ENCODE results near the gene RNF166. TPM values are rescaled to one million over a fixed set of nuclear protein-coding genes. Genes with fewer than 3 reads are reported as not detected.
A peak's percentile ranks its signal among the peaks of the same experiment; 100 is the strongest.

Gene RNF166
- polyA plus RNA-seq, 1 donor, result 14.6 TPM

DNA sequence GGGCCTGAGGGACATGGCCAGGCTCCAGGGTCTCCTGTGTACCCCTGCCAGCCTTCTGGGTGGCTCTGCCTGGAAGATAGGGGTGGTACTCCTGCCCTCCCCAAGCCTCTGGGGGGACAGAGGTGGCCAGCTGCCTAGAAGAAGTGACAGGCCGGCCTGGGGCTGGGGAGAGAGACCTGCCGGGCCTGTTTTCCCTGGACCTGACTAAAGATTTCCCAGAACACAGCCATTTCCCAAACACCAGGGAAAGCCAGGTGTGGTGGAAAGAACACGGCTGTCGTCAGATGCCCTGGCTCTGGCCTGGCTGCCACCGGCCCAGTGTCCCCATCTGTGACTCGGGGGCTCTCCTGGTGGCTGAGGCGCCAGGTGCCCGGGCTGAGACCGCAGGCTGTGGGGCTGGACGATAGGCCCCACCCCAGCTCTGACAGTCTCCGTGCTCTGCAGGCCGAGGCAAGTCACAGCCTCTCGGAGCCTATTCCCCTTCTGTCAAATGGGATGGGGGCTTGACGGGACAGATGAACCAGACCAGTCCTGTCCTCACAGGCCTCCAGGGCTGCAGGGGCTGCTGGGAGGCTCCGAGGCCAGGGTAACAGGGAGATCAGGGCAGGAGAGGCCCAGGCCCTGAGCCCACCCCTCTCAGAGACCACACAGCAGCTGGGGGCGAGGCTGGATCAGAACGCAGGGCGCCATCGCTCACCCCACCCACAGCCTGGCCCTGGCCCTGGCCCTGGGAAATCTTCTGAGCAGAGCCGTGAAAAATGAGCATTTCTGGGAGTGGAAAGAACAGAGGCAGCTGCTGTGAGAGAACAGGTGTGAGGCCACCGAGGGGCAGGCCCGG, 33.1 kb upstream of the RNF166 start:
- no peak for DNase-seq

GRCh38 chr16:88738151-88739084, 32.2 kb upstream of the RNF166 start:
- DNase-seq, result no peak

DNA sequence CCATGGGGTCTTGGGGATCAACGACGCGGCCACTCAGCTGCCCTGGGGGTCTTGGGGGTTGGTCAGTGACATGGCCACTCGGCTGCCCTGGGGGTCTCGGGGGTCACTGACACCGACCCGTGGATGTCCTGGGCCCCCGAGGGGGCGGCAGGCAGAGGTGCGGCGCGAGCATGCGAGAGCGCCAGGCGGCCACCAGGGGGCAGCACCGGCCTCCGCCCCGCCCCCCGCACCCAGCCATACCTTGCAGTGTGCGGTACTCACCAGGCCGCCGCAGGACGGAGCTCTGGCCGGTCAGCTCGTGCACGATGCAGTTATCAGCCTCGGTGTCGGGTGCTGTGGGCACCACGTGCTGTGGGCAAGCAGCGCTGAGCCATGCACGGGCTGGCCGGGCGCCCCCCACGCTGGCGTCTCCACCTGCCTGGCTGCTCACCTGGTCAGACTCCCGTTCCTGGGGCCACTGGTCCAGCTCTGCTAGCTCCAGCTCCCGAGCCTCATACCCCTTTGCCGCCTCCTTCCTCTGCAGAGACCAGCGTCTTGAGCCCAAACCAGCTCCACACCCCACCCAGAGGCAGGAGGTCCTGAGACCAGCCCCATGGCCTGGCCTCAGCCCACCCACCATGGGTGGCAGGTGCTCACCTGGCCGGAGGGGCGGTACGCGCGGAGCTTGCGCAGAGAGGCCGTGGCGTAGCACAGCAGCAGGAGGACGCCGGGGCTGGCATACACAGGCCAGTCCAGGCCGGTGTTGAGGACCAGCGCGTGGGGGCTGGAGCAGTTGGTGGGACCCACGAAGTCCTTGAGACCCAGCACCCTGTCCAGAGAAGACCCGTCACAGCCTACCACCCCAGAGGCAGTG, 31.3 kb upstream of the RNF166 start:
- DNase-seq, result peak; percentile 46

- no peak for DNase-seq
Measured at GRCh38 chr16:88736496-88736895, 30.3 kb upstream of the RNF166 start.

DNA sequence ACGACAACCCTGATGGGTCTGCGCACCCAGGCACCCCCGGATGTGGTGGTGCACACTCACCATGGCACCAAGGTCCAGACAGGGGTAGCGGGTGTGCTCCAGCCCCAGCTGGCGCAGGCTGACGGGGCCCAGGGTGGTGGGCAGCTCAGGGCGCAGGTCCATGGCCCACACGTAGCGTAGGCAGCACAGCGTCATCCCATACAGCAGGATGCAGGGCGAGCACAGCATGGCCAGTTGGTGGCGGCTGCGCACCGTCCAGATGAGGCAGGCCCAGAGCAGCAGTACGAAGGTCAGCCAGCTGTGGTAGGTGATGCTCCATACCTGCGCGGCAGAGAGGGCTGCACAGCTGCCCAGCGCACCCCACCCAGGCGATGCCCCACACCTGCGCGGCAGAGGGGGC, 29.9 kb upstream of the RNF166 start:
- DNase-seq, result no peak

DNA sequence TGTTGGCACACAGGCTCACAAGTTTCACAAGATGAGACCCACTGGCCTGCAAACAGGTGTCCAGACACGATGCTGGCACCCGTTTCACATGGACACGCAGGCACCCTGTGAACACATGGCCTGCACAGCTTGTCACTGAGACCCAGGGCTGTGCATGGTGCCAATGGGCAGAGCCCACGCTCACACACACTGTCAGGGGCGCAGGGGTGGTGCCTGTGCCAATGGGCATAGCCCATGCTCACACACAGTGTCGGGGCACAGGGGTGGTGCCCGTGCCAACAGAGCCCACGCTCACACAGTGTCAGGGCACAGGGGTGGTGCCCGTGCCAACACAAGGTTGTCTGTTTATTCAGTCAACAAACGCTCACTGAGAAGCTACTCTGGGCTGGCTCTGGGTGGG, 29.4 kb upstream of the RNF166 start:
- DNase-seq, result no peak

- DNase-seq, result no peak
Measured at GRCh38 chr16:88735121-88735520, 28.9 kb upstream of the RNF166 start.

DNA sequence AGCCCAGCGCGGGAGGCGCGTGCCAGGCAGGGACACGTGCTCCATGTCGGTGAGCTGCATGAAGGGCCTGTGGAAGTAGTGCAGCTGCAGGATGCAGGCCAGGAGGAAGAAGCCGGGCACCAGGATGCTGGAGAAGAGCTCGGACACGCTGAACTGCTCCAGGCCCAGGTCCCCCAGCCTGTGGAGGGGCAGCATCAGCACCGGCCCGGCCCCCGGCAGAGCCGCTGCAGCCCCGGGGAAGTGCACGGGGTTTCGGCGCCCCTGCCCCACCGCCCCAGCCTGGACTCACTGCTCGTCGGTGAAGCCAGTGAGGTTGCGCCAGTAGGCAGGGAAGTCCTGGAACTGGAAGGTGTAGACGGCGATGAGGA, 28.1 kb upstream of the RNF166 start:
- no peak for DNase-seq

DNA sequence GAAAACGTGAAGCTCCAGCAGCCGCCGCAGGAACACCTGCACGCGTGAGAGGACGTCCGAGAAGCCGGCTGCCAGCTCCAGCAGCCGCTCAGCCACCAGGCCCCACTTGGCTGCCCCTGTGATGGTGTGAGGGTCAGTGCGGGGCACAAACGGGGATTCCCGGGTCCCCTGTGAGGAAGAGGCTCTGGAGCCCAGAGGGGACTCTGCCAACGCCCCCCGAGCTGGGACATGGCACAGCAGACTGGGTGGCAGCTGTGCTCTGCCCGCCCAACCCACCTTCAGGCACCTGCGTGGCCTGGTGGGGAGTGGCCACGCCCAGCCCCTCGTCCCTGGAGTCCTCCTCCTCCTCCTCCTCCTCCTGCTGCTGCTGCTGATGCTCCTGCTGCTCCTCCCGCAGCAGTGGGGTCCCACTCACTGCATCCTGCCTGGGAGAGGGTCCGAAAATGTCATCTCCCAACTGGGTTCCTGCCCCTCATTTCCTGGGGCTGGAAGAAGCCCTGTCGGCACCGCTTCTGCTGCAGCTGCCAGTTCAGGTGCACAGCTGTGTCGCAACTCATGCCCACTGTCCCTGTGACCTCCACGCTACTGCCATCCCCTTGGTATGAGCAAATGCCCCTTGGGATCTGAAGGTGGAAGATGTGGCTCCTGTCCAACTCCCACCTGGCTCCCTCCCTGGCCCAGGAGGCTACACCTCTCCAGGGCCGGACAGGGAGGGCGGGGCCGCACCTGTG, 27.6 kb upstream of the RNF166 start:
- no peak for DNase-seq

DNA sequence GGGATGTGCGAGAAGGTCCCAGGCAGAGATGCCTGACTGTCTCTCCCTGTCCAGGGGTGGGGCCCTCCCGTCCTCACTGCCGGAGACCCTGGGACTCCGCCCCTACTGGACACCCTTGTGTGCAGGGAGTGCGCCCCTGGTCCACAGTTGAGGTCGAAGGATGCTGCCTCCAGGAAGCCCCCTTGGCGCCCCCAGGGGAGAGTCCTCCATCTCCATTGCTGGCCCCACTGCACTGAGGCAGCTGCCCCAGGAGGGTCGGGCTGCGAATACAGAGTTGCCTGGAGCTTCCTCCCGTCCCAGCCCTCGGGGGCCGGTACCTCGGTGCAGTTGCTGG, 26.7 kb upstream of the RNF166 start:
- no peak for DNase-seq

- DNase-seq, result no peak
Measured at GRCh38 chr16:88732172-88732960, 26.2 kb upstream of the RNF166 start.

- no peak for DNase-seq
Measured at GRCh38 chr16:88731699-88732098, 25.5 kb upstream of the RNF166 start.

DNA sequence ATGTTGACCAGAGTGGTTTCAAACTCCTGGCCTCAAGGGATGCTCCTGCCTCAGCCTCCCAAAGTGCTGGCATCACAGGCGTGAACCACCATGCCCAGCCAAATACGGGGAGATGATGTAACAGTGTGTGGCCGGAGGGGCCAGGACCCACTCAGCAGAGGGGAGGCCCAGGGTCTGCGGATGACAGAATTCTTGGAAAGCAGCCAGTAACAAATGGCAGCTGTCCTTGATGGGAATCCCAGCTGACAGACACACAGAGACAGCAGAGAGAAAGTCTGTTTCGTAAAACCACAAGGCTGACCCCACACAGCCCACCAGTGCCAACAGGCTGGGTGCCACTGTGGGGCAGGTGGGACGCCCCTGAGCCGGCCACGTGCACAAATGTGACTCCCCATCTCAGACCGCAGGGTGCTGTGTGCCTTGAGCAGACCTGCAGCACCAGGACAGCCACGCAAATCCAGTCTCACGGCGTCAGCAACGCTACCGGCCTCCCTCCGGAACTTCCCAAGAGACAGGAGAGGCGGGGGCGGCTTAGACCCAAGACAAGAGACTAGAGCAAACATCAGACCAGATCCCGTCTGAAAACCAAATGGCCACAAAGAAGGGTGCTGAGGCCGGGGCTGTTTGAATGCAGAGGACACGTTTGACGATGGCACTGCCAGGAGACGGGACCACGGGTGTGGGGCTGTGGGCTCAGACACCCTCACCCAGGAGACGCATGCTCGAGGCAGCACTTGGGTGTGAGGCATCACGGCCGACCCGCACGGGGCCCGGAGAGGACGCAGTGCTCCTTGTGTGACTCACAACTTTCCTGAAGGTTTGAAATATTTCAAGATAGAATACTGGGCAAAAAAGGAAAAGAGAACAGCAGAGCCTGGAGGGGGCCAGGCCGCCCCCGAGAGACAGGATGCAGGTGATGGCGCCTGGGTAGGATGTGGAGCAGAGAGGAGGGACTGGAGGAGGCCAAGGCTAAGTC, 24.7 kb upstream of the RNF166 start:
- DNase-seq, result peak; percentile 30

GRCh38 chr16:88727871-88728270, 21.7 kb upstream of the RNF166 start:
- DNase-seq, result no peak

- no peak for DNase-seq
Measured at GRCh38 chr16:88726981-88727380, 20.8 kb upstream of the RNF166 start.

DNA sequence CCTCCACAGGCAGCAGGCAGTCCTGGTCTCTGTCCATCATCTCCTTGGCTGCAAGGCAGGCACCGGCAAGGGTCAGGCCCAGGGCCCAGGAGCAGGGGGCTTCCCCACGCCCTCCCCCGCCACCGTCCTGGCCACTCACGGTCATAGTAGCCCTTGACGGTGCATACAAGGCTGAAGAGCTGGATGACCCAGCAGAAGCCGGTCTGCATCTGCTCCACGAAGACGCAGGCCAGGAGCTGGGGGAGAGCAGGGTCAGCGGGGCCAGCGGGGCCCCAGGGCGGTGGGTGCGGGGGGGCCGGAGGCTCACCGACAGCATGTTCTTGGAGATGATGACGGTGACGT, 20.2 kb upstream of the RNF166 start:
- DNase-seq, result no peak

DNA sequence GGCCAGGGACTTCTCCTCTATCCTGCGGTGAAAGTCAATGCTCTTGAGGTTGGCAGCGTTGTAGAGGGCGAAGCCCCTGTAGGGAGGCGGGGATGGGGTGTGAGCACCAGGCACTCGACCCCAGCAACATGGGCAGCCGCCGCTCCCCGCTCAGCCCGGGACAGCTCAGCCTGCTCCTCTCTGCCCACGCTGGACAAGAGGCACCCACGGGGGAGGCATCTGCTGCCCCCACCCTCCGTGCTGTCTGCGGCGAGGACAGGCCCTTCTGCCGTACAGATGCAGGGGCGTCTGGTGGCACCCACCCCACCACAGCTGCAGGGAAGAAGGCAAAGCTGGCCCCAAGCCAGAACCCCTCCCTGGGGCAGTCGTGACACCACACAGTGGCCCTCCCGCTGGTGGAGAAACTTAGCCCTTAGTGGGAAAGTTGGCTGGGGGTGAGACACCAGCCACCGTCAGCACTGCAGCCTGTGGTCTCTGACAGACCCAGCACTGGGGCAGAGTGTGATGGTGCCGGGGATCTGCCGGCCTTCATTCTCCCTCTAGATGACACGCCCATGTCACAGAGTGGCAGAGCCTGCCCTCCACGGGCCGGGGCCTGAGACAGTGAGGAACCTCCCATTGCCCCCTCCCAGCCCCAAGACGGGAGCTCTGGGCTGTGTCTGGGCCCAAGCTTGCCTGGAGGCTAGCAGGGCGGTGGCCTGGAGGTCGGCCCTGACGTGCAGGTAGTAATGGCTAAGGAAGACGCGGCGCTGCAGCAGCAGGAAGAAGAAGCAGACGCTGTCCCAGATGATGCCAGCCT, 19.6 kb upstream of the RNF166 start:
- DNase-seq, result no peak

- DNase-seq, result no peak
Measured at GRCh38 chr16:88724855-88725555, 18.8 kb upstream of the RNF166 start.

DNA sequence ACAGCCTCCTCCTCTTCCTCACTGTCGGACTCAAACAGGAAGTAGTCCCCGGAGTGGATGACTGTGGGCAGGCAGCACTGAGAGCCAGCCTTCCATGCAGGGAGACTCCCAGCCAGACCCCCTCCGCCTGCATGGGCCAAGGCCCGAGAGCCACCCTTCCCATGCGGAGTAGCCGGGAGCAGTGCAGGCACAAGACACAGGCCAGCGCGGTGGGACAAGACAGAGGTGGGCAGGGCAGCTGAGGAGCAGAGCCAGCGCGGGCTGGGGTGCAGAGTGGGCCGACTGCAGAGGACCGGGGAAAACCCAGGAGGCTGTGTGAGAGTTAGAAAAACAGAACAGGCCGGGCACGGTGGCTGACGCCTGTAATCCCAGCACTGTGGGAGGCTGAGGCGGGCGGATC, 17.7 kb upstream of the RNF166 start:
- no peak for DNase-seq
